Mesendoderm (in vitro differentiated cells): ENCODE results near the gene CD81.

Experiments used
- DNase-seq: peaks from one replicate; pipeline ENCODE4 v3.0.0; 2013
- H2AK5ac ChIP-seq: 2 replicates; pipeline ENCODE4 v1.6.1; 2013; ENCODE audit warnings: low read length, inconsistent platforms
- H2BK120ac ChIP-seq: 2 replicates; pipeline ENCODE4 v1.6.1; 2013; ENCODE audit warnings: low read depth, mild to moderate bottlenecking, low read length, moderate library complexity, mixed read lengths
- H2BK15ac ChIP-seq: replicated peaks from 2 replicates; pipeline ENCODE4 v1.6.1; 2013; ENCODE audit warnings: low read depth, mild to moderate bottlenecking, moderate library complexity
- H2BK5ac ChIP-seq: 2 replicates; pipeline ENCODE4 v1.6.1; 2013; ENCODE audit warnings: low read length, inconsistent platforms
- H3K18ac ChIP-seq: 2 replicates; pipeline ENCODE4 v1.6.1; 2013; ENCODE audit warnings: mild to moderate bottlenecking, low read length, mixed read lengths
- H3K23ac ChIP-seq: one replicate; pipeline ENCODE4 v1.6.1; 2013; ENCODE audit warnings: low read length
- H3K27ac ChIP-seq: 2 replicates; pipeline ENCODE4 v1.5.1; 2013; ENCODE audit warnings: low read depth, mild to moderate bottlenecking, inconsistent platforms, low read length, moderate library complexity
- H3K27me3 ChIP-seq: 2 replicates; pipeline ENCODE4 v1.6.1; 2013; ENCODE audit warnings: low read length, control low read depth, mild to moderate bottlenecking, inconsistent platforms; ENCODE audit not compliant: insufficient read depth, poor library complexity
- H3K36me3 ChIP-seq: 2 replicates; pipeline ENCODE4 v1.6.1; 2013; ENCODE audit warnings: low read length, inconsistent platforms; ENCODE audit not compliant: control insufficient read depth, insufficient read depth
- H3K4ac ChIP-seq: one replicate; pipeline ENCODE4 v1.6.1; 2013; ENCODE audit warnings: low read depth, mild to moderate bottlenecking, low read length, moderate library complexity
- H3K4me1 ChIP-seq: 2 replicates; pipeline ENCODE4 v1.6.1; 2013; ENCODE audit warnings: low read depth, low read length, inconsistent platforms; ENCODE audit not compliant: control insufficient read depth
- H3K4me2 ChIP-seq: 2 replicates; pipeline ENCODE4 v1.6.1; 2013; ENCODE audit warnings: low read length
- H3K4me3 ChIP-seq: 2 replicates; pipeline ENCODE4 v1.5.1; 2013; ENCODE audit warnings: mild to moderate bottlenecking, low read length
- H3K56ac ChIP-seq: one replicate; pipeline ENCODE4 v1.6.1; 2013; ENCODE audit warnings: low read length
- H3K79me1 ChIP-seq: 2 replicates; pipeline ENCODE4 v1.6.1; 2013; ENCODE audit warnings: low read length, inconsistent platforms
- H3K79me2 ChIP-seq: 2 replicates; pipeline ENCODE4 v1.6.1; 2013; ENCODE audit warnings: mild to moderate bottlenecking, low read length; ENCODE audit not compliant: control insufficient read depth, insufficient read depth
- H3K9ac ChIP-seq: 2 replicates; pipeline ENCODE4 v1.6.1; 2013; ENCODE audit warnings: low read length, inconsistent platforms
- H4K5ac ChIP-seq: one replicate; pipeline ENCODE4 v1.6.1; 2013; ENCODE audit warnings: low read length
- H4K8ac ChIP-seq: one replicate; pipeline ENCODE4 v1.6.1; 2013; ENCODE audit warnings: low read depth, mild to moderate bottlenecking, control low read depth, low read length, moderate library complexity
- WGBS: extraction: QIAGEN DNeasy Blood & Tissue Kit; methylation state at CpG from one replicate; pipeline ENCODE4 v1.1.7; 2013; ENCODE audit warnings: low lambda C conversion rate, missing lambda C conversion rate; ENCODE audit not compliant: insufficient coverage; ENCODE audit errors: extremely low coverage; 5-methylcytosine and 5-hydroxymethylcytosine counted together

Gene CD81

DNA sequence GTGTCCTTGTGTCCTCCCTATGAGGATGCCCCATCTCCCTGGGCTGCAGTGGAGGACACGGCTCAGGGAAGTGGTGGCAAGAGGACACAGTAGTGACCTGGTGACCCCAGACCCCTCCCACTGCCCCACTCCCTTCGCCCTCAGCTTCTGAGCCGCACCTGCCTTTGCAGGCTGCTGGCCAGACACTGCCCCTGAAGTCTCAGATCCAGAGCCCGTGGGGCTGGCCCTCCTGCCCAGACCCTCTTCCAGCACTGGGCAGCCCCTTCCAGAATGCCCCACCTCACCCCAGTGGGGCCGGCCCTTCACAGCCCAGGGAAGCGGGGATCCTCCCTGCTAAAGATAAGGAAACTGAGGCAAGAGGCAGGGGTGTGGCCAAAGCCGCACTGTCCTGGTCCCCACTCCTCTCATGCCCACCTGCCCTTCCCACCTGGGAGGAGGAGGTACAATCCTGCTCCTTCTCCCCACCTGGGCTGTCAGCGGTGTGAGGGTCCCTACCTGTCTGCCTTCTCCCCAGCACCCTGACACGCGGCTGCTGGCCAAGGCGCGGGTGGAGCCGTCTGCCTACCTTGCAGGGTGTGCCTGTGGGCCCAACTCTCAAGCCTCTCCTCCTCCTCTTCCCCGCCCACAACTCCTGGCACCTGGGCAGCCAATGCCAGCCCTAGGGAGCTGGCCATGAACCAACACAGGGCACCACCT lies 49.9 kb downstream of the CD81 start:
- Histone ChIP-seq H3K4me2 (no peak overlapping the region), H3K23ac (no peak overlapping the region), H2BK120ac (no peak overlapping the region), H3K4me1 (no peaks in the 10 kb centered on the region), H3K56ac (no peak overlapping the region), H3K4me3 (no peak overlapping the region), H3K27ac (no peak overlapping the region), H3K36me3 (no peaks in the 10 kb centered on the region), H2BK15ac (no peak overlapping the region), H2BK5ac (no peak overlapping the region), H3K4ac (no peak overlapping the region), H2AK5ac (no peak overlapping the region), H4K5ac (no peak overlapping the region), H3K79me2 (no peaks in the 10 kb centered on the region), H3K18ac (no peak overlapping the region), H4K8ac (no peak overlapping the region), H3K79me1 (no peaks in the 10 kb centered on the region), H3K9ac (no peak overlapping the region), H3K27me3 (no peaks in the 10 kb centered on the region)
- DNase-seq: no peak
- WGBS: no CpG with 5 or more reads among the region's 14 CpGs

DNA sequence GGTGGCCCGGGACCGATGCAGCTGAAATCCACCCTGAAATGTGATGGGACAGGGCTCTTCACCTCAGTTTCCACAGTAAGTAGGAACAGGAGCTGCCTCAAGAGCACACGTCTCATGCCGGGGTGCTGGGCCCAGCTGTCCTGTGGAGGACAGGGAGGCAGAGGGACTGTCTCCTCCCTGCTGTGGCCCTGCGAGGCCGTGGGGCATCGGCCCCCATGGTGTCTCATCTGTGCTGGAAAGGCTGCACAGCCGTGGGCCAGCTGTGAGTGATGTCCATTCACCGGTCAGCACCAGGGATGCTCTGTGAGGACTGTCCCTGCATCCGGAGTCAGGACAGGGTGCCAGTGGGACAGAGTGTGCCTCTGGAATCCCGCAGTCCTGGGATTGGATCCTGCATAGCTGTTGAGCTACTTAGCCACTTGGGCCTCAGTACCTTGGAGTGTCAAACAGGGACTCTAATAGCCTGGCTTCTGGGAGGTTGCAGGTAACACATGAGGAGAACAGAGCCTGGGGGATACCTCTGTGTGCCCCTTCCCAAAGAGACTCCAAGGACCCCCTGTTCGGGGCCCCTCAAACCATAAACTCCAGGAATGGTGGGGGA lies 50.7 kb downstream of the CD81 start:
- no peak overlapping the region for H3K4me3 ChIP-seq
- no peaks in the 10 kb centered on the region for H3K27me3 ChIP-seq
- H3K79me2 ChIP-seq: no peaks in the 10 kb centered on the region
- no peak overlapping the region for H3K4ac ChIP-seq
- no peak overlapping the region for H2BK5ac ChIP-seq
- no peak overlapping the region for H3K56ac ChIP-seq
- H3K23ac ChIP-seq: no peak overlapping the region
- H3K36me3 ChIP-seq: no peaks in the 10 kb centered on the region
- H3K79me1 ChIP-seq: no peaks in the 10 kb centered on the region
- no peak overlapping the region for H3K9ac ChIP-seq
- H3K4me1 ChIP-seq: no peaks in the 10 kb centered on the region
- no peak overlapping the region for H4K8ac ChIP-seq
- no CpG with 5 or more reads among the region's 12 CpGs for WGBS
- no peak for DNase-seq
- H4K5ac ChIP-seq: no peak overlapping the region
- H3K27ac ChIP-seq: no peak overlapping the region
- H3K18ac ChIP-seq: no peak overlapping the region
- no peak overlapping the region for H2BK120ac ChIP-seq
- H2BK15ac ChIP-seq: no peak overlapping the region
- H3K4me2 ChIP-seq: no peak overlapping the region
- no peak overlapping the region for H2AK5ac ChIP-seq

GRCh38 chr11:2428322-2428795 lies 51.2 kb downstream of the CD81 start:
- H2BK5ac ChIP-seq: no peak overlapping the region
- H2BK15ac ChIP-seq: no peak overlapping the region
- H3K23ac ChIP-seq: no peak overlapping the region
- WGBS: no CpG with 5 or more reads among the region's 8 CpGs
- H3K4me3 ChIP-seq: no peak overlapping the region
- no peak overlapping the region for H3K9ac ChIP-seq
- H4K8ac ChIP-seq: no peak overlapping the region
- H3K18ac ChIP-seq: no peak overlapping the region
- no peak overlapping the region for H4K5ac ChIP-seq
- no peaks in the 10 kb centered on the region for H3K79me2 ChIP-seq
- H3K4me1 ChIP-seq: no peaks in the 10 kb centered on the region
- no peak overlapping the region for H3K4me2 ChIP-seq
- H3K36me3 ChIP-seq: no peaks in the 10 kb centered on the region
- no peak overlapping the region for H2BK120ac ChIP-seq
- H3K79me1 ChIP-seq: no peaks in the 10 kb centered on the region
- no peaks in the 10 kb centered on the region for H3K27me3 ChIP-seq
- no peak overlapping the region for H3K56ac ChIP-seq
- no peak overlapping the region for H2AK5ac ChIP-seq
- H3K4ac ChIP-seq: no peak overlapping the region
- H3K27ac ChIP-seq: no peak overlapping the region
- peak; percentile 66 for DNase-seq

GRCh38 chr11:2431395-2431794 lies 54.3 kb downstream of the CD81 start:
- Histone ChIP-seq H3K4me1 (no peaks in the 10 kb centered on the region), H3K79me1 (no peaks in the 10 kb centered on the region), H4K8ac (no peak overlapping the region), H2AK5ac (no peak overlapping the region), H3K27me3 (no peaks in the 10 kb centered on the region), H3K23ac (no peak overlapping the region), H3K27ac (no peak overlapping the region), H3K56ac (no peak overlapping the region), H3K36me3 (no peaks in the 10 kb centered on the region), H2BK5ac (no peak overlapping the region), H3K9ac (no peak overlapping the region), H3K79me2 (no peaks in the 10 kb centered on the region), H4K5ac (no peak overlapping the region), H3K4ac (no peak overlapping the region), H3K18ac (no peak overlapping the region), H2BK120ac (no peak overlapping the region), H3K4me3 (no peak overlapping the region), H2BK15ac (no peak overlapping the region), H3K4me2 (no peak overlapping the region)
- no CpG with 5 or more reads among the region's 1 CpG for WGBS
- DNase-seq: no peak

GRCh38 chr11:2432171-2432621 lies 55.1 kb downstream of the CD81 start:
- Histone ChIP-seq H3K27ac (no peak overlapping the region), H3K79me1 (no peaks in the 10 kb centered on the region), H3K56ac (no peak overlapping the region), H3K23ac (no peak overlapping the region), H3K9ac (no peak overlapping the region), H3K79me2 (no peaks in the 10 kb centered on the region), H3K36me3 (no peaks in the 10 kb centered on the region), H3K27me3 (no peaks in the 10 kb centered on the region), H4K8ac (no peak overlapping the region), H3K4me2 (no peak overlapping the region), H2AK5ac (no peak overlapping the region), H3K4me1 (no peaks in the 10 kb centered on the region), H4K5ac (no peak overlapping the region), H3K4me3 (no peak overlapping the region), H2BK15ac (no peak overlapping the region), H2BK5ac (no peak overlapping the region), H3K4ac (no peak overlapping the region), H2BK120ac (no peak overlapping the region), H3K18ac (no peak overlapping the region)
- no CpG with 5 or more reads among the region's 15 CpGs for WGBS
- no peak for DNase-seq
